ENCODE results near the gene KCNC4.

Gene KCNC4

GRCh38 chr1:110259770-110260169 lies 49.7 kb downstream of the KCNC4 start:
- Histone ChIP-seq H3K9ac (no peak overlapping the region), H3K36me3 (ENCODE audit: control insufficient read depth, insufficient read depth, low read length) (no peaks in the 10 kb centered on the region), H3K27me3 (ENCODE audit: control insufficient read depth, insufficient read depth, low read length) (no peaks in the 10 kb centered on the region), H3K4me1 (no peaks in the 10 kb centered on the region), H3K27ac (no peak overlapping the region), H2AFZ (no peak overlapping the region), H3K79me2 (no peaks in the 10 kb centered on the region), H3K9me3 (ENCODE audit: control insufficient read depth, low read length) (no peaks in the 10 kb centered on the region), H3K4me2 (ENCODE audit: low read length) (no peak overlapping the region), H3K4me3 (ENCODE audit: low read depth, low read length) (no peak overlapping the region)
- TF ChIP-seq CTCF (IDR thresholded peaks at IDR 0.05), result no peak
